D341Med (cell line): Measurements from ENCODE around the gene TMEM179.

Experiments used
- DNase-seq: peaks from one replicate; pipeline ENCODE4 v3.0.0; 2012; ENCODE audit warnings: low spot score

TMEM179 gene

GRCh38 chr14:104569435-104569834 lies 35.1 kb downstream of the TMEM179 start:
- no peak for DNase-seq

- DNase-seq = no peak
Measured at GRCh38 chr14:104568620-104569019, 36.0 kb downstream of the TMEM179 start.

- DNase-seq = no peak
Measured at GRCh38 chr14:104567957-104568225, 36.7 kb downstream of the TMEM179 start.

- no peak for DNase-seq
Measured at GRCh38 chr14:104567141-104567956, 37.2 kb downstream of the TMEM179 start.

- no peak for DNase-seq
Measured at GRCh38 chr14:104564744-104565679, 39.6 kb downstream of the TMEM179 start.

GRCh38 chr14:104563742-104564615 lies 40.6 kb downstream of the TMEM179 start:
- DNase-seq = peak; percentile 91

GRCh38 chr14:104563191-104563741 lies 41.3 kb downstream of the TMEM179 start:
- no peak for DNase-seq

GRCh38 chr14:104562606-104563005 lies 42.0 kb downstream of the TMEM179 start:
- no peak for DNase-seq

GRCh38 chr14:104561632-104562495 lies 42.7 kb downstream of the TMEM179 start:
- DNase-seq = no peak

GRCh38 chr14:104561124-104561557 lies 43.4 kb downstream of the TMEM179 start:
- DNase-seq = no peak

GRCh38 chr14:104560586-104560945 lies 44.0 kb downstream of the TMEM179 start:
- no peak for DNase-seq

GRCh38 chr14:104559804-104560585 lies 44.6 kb downstream of the TMEM179 start:
- no peak for DNase-seq

GRCh38 chr14:104559028-104559803 lies 45.4 kb downstream of the TMEM179 start:
- DNase-seq = no peak

- no peak for DNase-seq
Measured at GRCh38 chr14:104558231-104559027, 46.1 kb downstream of the TMEM179 start.

- no peak for DNase-seq
Measured at GRCh38 chr14:104557766-104558165, 46.8 kb downstream of the TMEM179 start.

GRCh38 chr14:104557086-104557485 lies 47.5 kb downstream of the TMEM179 start:
- no peak for DNase-seq

GRCh38 chr14:104556256-104557021 lies 48.1 kb downstream of the TMEM179 start:
- DNase-seq = no peak
